ENCODE results near the gene CLSTN2. TPM values are rescaled to one million over a fixed set of nuclear protein-coding genes. Genes with fewer than 3 reads are reported as not detected.
A peak's percentile ranks its signal among the peaks of the same experiment; 100 is the strongest.

The CLSTN2 gene
- polyA plus RNA-seq = 1 to 10 TPM in 1 of 4 donors, under 1 TPM in 2, not detected in 1; under 0.01 to 1.2 (median 0.84) TPM
- long read RNA-seq, donor 1 = 0 reads
- long read RNA-seq, donor 2 = 0 reads
- long read RNA-seq, donor 3 = 0 reads
- long read RNA-seq, donor 4 = 0 reads
- long read RNA-seq, donor 5 = 0 reads
- long read RNA-seq, donor 6 = 0 reads
- long read RNA-seq, donor 7 = 0 reads
- long read RNA-seq, donor 8 = 0 reads
- long read RNA-seq, donor 9 = 0 reads
- long read RNA-seq, donor 10 = 0 reads

- H3K27ac ChIP-seq (ENCODE audit: low read depth in 1 of 3, low read length in 2 of 3) = no peak within 1 kb of the TSS
- peaks cover 0 to 12% (median 0%) of the 10 kb centered on the region in 3 donors for H3K4me1 ChIP-seq (ENCODE audit: control insufficient read depth in 3 of 3, insufficient read depth in 2 of 3, low read depth in 1 of 3, low read length in 2 of 3)
- FAIRE-seq = no peak
- no peaks in the 10 kb centered on the region for H3K36me3 ChIP-seq (ENCODE audit: control insufficient read depth in 3 of 3, insufficient read depth in 2 of 3, low read depth in 1 of 3, low read length in 3 of 3)
- peaks cover 12 to 29% (median 12%) of the 10 kb centered on the region in 3 donors for H3K27me3 ChIP-seq (ENCODE audit: control insufficient read depth in 3 of 3, insufficient read depth in 3 of 3, low read length in 3 of 3)
- peak within 1 kb of the TSS in 2 of 3 donors; percentile 29 to 42 for H3K4me3 ChIP-seq (ENCODE audit: low read depth in 1 of 3, low read length in 3 of 3)
- 1% methylated on average over 58 to 89 of the region's 89 CpGs for WGBS, 3 donors
- DNase-seq = peak; percentile 38 to 73
- H3K9me3 ChIP-seq (ENCODE audit: control insufficient read depth in 2 of 2, insufficient read depth in 1 of 2, low read depth in 1 of 2, low read length in 1 of 2) = no peaks in the 10 kb centered on the region
Measured at GRCh38 chr3:139935016-139935865, at the start of gene CLSTN2. TSS of gene CLSTN2 (plus strand) at chr3:139935185.

- no peak for DNase-seq
- Histone ChIP-seq H3K27ac (ENCODE audit: low read depth in 1 of 3, low read length in 2 of 3) (no peak overlapping the region), H3K27me3 (ENCODE audit: control insufficient read depth in 3 of 3, insufficient read depth in 3 of 3, low read length in 3 of 3) (peaks cover 0 to 2% (median 0%) of the 10 kb centered on the region in 3 donors), H3K4me1 (ENCODE audit: control insufficient read depth in 3 of 3, insufficient read depth in 2 of 3, low read depth in 1 of 3, low read length in 2 of 3) (no peaks in the 10 kb centered on the region), H3K36me3 (ENCODE audit: control insufficient read depth in 3 of 3, insufficient read depth in 2 of 3, low read depth in 1 of 3, low read length in 3 of 3) (no peaks in the 10 kb centered on the region), H3K4me3 (ENCODE audit: low read depth in 1 of 3, low read length in 3 of 3) (no peak overlapping the region), H3K9me3 (ENCODE audit: control insufficient read depth in 2 of 2, insufficient read depth in 1 of 2, low read depth in 1 of 2, low read length in 1 of 2) (peaks cover 0 to 7% of the 10 kb centered on the region in 2 donors)
- FAIRE-seq = no peak
Measured at GRCh38 chr3:139887431-139887830, 47.6 kb upstream of the CLSTN2 start.

GRCh38 chr3:139888561-139889140 is 46.3 kb upstream of the CLSTN2 start:
- 46 to 87% (median 62%) methylated on average over 2 of the region's 2 CpGs for WGBS, 3 donors
- Histone ChIP-seq H3K9me3 (ENCODE audit: control insufficient read depth in 2 of 2, insufficient read depth in 1 of 2, low read depth in 1 of 2, low read length in 1 of 2) (no peaks in the 10 kb centered on the region), H3K27ac (ENCODE audit: low read depth in 1 of 3, low read length in 2 of 3) (no peak overlapping the region), H3K4me3 (ENCODE audit: low read depth in 1 of 3, low read length in 3 of 3) (no peak overlapping the region), H3K36me3 (ENCODE audit: control insufficient read depth in 3 of 3, insufficient read depth in 2 of 3, low read depth in 1 of 3, low read length in 3 of 3) (no peaks in the 10 kb centered on the region), H3K27me3 (ENCODE audit: control insufficient read depth in 3 of 3, insufficient read depth in 3 of 3, low read length in 3 of 3) (no peaks in the 10 kb centered on the region), H3K4me1 (ENCODE audit: control insufficient read depth in 3 of 3, insufficient read depth in 2 of 3, low read depth in 1 of 3, low read length in 2 of 3) (no peaks in the 10 kb centered on the region)
- DNase-seq (no peak), FAIRE-seq (no peak)

- no peaks in the 10 kb centered on the region for H3K4me1 ChIP-seq (ENCODE audit: control insufficient read depth in 3 of 3, insufficient read depth in 2 of 3, low read depth in 1 of 3, low read length in 2 of 3)
- H3K27me3 ChIP-seq (ENCODE audit: control insufficient read depth in 3 of 3, insufficient read depth in 3 of 3, low read length in 3 of 3) = no peaks in the 10 kb centered on the region
- no peaks in the 10 kb centered on the region for H3K36me3 ChIP-seq (ENCODE audit: control insufficient read depth in 3 of 3, insufficient read depth in 2 of 3, low read depth in 1 of 3, low read length in 3 of 3)
- no peak for DNase-seq
- no peak for FAIRE-seq
- H3K27ac ChIP-seq (ENCODE audit: low read depth in 1 of 3, low read length in 2 of 3) = no peak overlapping the region
- WGBS, 3 donors = 58 to 69% (median 64%) methylated on average over 2 of the region's 2 CpGs
- no peak overlapping the region for H3K4me3 ChIP-seq (ENCODE audit: low read depth in 1 of 3, low read length in 3 of 3)
- H3K9me3 ChIP-seq (ENCODE audit: control insufficient read depth in 2 of 2, insufficient read depth in 1 of 2, low read depth in 1 of 2, low read length in 1 of 2) = no peaks in the 10 kb centered on the region
Measured at GRCh38 chr3:139893267-139893962, 41.6 kb upstream of the CLSTN2 start.

- no peaks in the 10 kb centered on the region for H3K27me3 ChIP-seq (ENCODE audit: control insufficient read depth in 3 of 3, insufficient read depth in 3 of 3, low read length in 3 of 3)
- H3K9me3 ChIP-seq (ENCODE audit: control insufficient read depth in 2 of 2, insufficient read depth in 1 of 2, low read depth in 1 of 2, low read length in 1 of 2) = no peaks in the 10 kb centered on the region
- no peak for FAIRE-seq
- no peak overlapping the region for H3K4me3 ChIP-seq (ENCODE audit: low read depth in 1 of 3, low read length in 3 of 3)
- no peak for DNase-seq
- no peaks in the 10 kb centered on the region for H3K4me1 ChIP-seq (ENCODE audit: control insufficient read depth in 3 of 3, insufficient read depth in 2 of 3, low read depth in 1 of 3, low read length in 2 of 3)
- no peak overlapping the region for H3K27ac ChIP-seq (ENCODE audit: low read depth in 1 of 3, low read length in 2 of 3)
- no peaks in the 10 kb centered on the region for H3K36me3 ChIP-seq (ENCODE audit: control insufficient read depth in 3 of 3, insufficient read depth in 2 of 3, low read depth in 1 of 3, low read length in 3 of 3)
- WGBS, 3 donors = 78 to 86% (median 83%) methylated on average over 5 of the region's 5 CpGs
Measured at GRCh38 chr3:139893963-139894642, 40.9 kb upstream of the CLSTN2 start.

- DNase-seq (no peak), FAIRE-seq (no peak)
- Histone ChIP-seq H3K27me3 (ENCODE audit: control insufficient read depth in 3 of 3, insufficient read depth in 3 of 3, low read length in 3 of 3) (no peaks in the 10 kb centered on the region), H3K27ac (ENCODE audit: low read depth in 1 of 3, low read length in 2 of 3) (no peak overlapping the region), H3K4me1 (ENCODE audit: control insufficient read depth in 3 of 3, insufficient read depth in 2 of 3, low read depth in 1 of 3, low read length in 2 of 3) (no peaks in the 10 kb centered on the region), H3K4me3 (ENCODE audit: low read depth in 1 of 3, low read length in 3 of 3) (no peak overlapping the region), H3K36me3 (ENCODE audit: control insufficient read depth in 3 of 3, insufficient read depth in 2 of 3, low read depth in 1 of 3, low read length in 3 of 3) (no peaks in the 10 kb centered on the region), H3K9me3 (ENCODE audit: control insufficient read depth in 2 of 2, insufficient read depth in 1 of 2, low read depth in 1 of 2, low read length in 1 of 2) (no peaks in the 10 kb centered on the region)
- 42 to 66% (median 56%) methylated on average over 1 of the region's 1 CpG for WGBS, 3 donors
Measured at GRCh38 chr3:139894643-139894989, 40.4 kb upstream of the CLSTN2 start.

GRCh38 chr3:139897759-139898158 is 37.2 kb upstream of the CLSTN2 start:
- FAIRE-seq (no peak), DNase-seq (no peak)
- 63 to 79% (median 65%) methylated on average over 5 of the region's 5 CpGs for WGBS, 3 donors
- Histone ChIP-seq H3K4me1 (ENCODE audit: control insufficient read depth in 3 of 3, insufficient read depth in 2 of 3, low read depth in 1 of 3, low read length in 2 of 3) (no peaks in the 10 kb centered on the region), H3K27me3 (ENCODE audit: control insufficient read depth in 3 of 3, insufficient read depth in 3 of 3, low read length in 3 of 3) (no peaks in the 10 kb centered on the region), H3K27ac (ENCODE audit: low read depth in 1 of 3, low read length in 2 of 3) (no peak overlapping the region), H3K4me3 (ENCODE audit: low read depth in 1 of 3, low read length in 3 of 3) (no peak overlapping the region), H3K36me3 (ENCODE audit: control insufficient read depth in 3 of 3, insufficient read depth in 2 of 3, low read depth in 1 of 3, low read length in 3 of 3) (no peaks in the 10 kb centered on the region), H3K9me3 (ENCODE audit: control insufficient read depth in 2 of 2, insufficient read depth in 1 of 2, low read depth in 1 of 2, low read length in 1 of 2) (no peaks in the 10 kb centered on the region)

GRCh38 chr3:139906418-139906817 is 28.6 kb upstream of the CLSTN2 start:
- Histone ChIP-seq H3K36me3 (ENCODE audit: control insufficient read depth in 3 of 3, insufficient read depth in 2 of 3, low read depth in 1 of 3, low read length in 3 of 3) (no peaks in the 10 kb centered on the region), H3K4me3 (ENCODE audit: low read depth in 1 of 3, low read length in 3 of 3) (no peak overlapping the region), H3K4me1 (ENCODE audit: control insufficient read depth in 3 of 3, insufficient read depth in 2 of 3, low read depth in 1 of 3, low read length in 2 of 3) (no peaks in the 10 kb centered on the region), H3K27me3 (ENCODE audit: control insufficient read depth in 3 of 3, insufficient read depth in 3 of 3, low read length in 3 of 3) (no peaks in the 10 kb centered on the region), H3K27ac (ENCODE audit: low read depth in 1 of 3, low read length in 2 of 3) (no peak overlapping the region), H3K9me3 (ENCODE audit: control insufficient read depth in 2 of 2, insufficient read depth in 1 of 2, low read depth in 1 of 2, low read length in 1 of 2) (no peaks in the 10 kb centered on the region)
- DNase-seq (no peak), FAIRE-seq (no peak)
- WGBS, 3 donors = 46 to 56% (median 54%) methylated on average over 1 of the region's 1 CpG
